Measurements from ENCODE around the gene AFG1L. TPM values are rescaled to one million over a fixed set of nuclear protein-coding genes. Genes with fewer than 3 reads are reported as not detected.

The AFG1L gene
- total RNA-seq, 1 experiment from 2014 or later, result 7.9 TPM

DNA sequence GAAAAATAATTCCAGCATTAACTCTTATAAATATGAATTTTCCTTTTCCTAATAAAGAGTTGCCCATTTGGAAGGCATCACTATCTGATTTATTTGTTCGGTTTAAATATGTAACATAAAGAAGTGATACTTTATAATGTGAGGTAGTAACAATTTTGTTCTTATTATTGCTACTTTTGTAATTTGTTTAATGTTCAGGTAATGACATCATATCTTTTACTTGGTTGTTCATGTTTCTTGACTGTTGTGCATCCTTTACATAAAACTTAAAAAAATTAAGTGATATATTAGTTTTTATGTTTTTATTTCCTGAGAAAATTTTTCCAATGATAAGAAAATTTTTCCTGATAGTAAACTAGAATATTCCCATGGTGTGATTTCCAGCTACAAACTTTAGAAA is 124.6 kb downstream of the AFG1L start:
- ChIA-PET CTCF (no interaction called here), POLR2A (no interaction called here)
- TF ChIP-seq, protein P1, sequence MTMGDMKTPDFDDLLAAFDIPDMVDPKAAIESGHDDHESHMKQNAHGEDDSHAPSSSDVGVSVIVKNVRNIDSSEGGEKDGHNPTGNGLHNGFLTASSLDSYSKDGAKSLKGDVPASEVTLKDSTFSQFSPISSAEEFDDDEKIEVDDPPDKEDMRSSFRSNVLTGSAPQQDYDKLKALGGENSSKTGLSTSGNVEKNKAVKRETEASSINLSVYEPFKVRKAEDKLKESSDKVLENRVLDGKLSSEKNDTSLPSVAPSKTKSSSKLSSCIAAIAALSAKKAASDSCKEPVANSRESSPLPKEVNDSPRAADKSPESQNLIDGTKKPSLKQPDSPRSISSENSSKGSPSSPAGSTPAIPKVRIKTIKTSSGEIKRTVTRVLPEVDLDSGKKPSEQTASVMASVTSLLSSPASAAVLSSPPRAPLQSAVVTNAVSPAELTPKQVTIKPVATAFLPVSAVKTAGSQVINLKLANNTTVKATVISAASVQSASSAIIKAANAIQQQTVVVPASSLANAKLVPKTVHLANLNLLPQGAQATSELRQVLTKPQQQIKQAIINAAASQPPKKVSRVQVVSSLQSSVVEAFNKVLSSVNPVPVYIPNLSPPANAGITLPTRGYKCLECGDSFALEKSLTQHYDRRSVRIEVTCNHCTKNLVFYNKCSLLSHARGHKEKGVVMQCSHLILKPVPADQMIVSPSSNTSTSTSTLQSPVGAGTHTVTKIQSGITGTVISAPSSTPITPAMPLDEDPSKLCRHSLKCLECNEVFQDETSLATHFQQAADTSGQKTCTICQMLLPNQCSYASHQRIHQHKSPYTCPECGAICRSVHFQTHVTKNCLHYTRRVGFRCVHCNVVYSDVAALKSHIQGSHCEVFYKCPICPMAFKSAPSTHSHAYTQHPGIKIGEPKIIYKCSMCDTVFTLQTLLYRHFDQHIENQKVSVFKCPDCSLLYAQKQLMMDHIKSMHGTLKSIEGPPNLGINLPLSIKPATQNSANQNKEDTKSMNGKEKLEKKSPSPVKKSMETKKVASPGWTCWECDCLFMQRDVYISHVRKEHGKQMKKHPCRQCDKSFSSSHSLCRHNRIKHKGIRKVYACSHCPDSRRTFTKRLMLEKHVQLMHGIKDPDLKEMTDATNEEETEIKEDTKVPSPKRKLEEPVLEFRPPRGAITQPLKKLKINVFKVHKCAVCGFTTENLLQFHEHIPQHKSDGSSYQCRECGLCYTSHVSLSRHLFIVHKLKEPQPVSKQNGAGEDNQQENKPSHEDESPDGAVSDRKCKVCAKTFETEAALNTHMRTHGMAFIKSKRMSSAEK (CRISPR knock-in tag; IDR thresholded peaks at IDR 0.05; ENCODE audit: borderline replicate concordance), result no peak
- TF ChIP-seq NFATC4 (CRISPR knock-in tag; IDR thresholded peaks at IDR 0.05), result no peak
- TF ChIP-seq, protein P2, sequence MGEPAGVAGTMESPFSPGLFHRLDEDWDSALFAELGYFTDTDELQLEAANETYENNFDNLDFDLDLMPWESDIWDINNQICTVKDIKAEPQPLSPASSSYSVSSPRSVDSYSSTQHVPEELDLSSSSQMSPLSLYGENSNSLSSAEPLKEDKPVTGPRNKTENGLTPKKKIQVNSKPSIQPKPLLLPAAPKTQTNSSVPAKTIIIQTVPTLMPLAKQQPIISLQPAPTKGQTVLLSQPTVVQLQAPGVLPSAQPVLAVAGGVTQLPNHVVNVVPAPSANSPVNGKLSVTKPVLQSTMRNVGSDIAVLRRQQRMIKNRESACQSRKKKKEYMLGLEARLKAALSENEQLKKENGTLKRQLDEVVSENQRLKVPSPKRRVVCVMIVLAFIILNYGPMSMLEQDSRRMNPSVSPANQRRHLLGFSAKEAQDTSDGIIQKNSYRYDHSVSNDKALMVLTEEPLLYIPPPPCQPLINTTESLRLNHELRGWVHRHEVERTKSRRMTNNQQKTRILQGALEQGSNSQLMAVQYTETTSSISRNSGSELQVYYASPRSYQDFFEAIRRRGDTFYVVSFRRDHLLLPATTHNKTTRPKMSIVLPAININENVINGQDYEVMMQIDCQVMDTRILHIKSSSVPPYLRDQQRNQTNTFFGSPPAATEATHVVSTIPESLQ (CRISPR knock-in tag; IDR thresholded peaks at IDR 0.05), result no peak
- H3K27me3 Mint-ChIP-seq (ENCODE audit: low read depth), result no peaks in the 10 kb centered on the region
- 0 out of 2 replicates have a peak, but pooled peaks cover 2% of the 10 kb centered on the region for H3K4me1 Mint-ChIP-seq
- H3K36me3 Mint-ChIP-seq, result peaks cover 3% of the 10 kb centered on the region; the same call in 1 of the 2 replicates
- ATAC-seq (no peak), DNase-seq (ENCODE audit: low spot score) (no peak)
- H3K4me3 Mint-ChIP-seq, result no peak overlapping the region
- no peak overlapping the region for H3K27ac Mint-ChIP-seq
- H3K9me3 Mint-ChIP-seq, result peaks cover 18% of the 10 kb centered on the region

DNA sequence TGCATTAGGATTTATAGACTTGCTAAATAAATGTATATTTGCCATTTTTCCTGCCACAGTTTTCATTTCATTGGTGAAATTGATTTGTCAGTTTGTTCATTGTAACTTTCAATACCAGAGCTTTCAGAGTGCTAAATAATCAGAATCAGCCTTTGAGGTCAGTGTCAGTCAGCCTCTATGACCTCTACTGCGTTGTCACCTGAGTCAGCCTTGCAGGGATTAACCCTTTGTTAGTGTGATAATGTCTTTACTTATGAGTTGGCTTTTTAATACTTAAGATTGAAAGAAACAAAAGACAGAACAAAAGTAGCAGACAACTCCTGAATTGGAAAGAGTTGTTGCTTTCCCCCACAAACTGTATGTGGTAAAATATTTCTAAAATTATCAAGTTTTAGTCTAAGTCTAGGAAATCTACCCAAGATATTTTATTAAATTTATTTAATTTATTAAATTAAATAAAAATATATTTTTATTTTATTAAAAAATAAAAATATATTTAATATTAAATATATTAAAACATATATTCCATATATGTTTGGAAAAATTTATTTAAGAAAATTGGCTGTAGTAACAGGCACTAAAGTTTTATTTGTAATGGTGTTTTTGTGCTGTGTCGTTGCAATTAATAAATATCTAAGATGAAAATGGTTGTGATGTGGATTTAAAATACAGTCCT is 125.2 kb downstream of the AFG1L start:
- H3K9me3 Mint-ChIP-seq, result peaks cover 12% of the 10 kb centered on the region
- H3K4me3 Mint-ChIP-seq, result no peak overlapping the region
- CTCF ChIA-PET, result no interaction called here
- H3K27me3 Mint-ChIP-seq (ENCODE audit: low read depth), result no peaks in the 10 kb centered on the region
- POLR2A ChIA-PET, result no interaction called here
- DNase-seq (ENCODE audit: low spot score) (no peak), ATAC-seq (no peak)
- H3K4me1 Mint-ChIP-seq, result 0 out of 2 replicates have a peak, but pooled peaks cover 2% of the 10 kb centered on the region
- peaks cover 3% of the 10 kb centered on the region; the same call in 1 of the 2 replicates for H3K36me3 Mint-ChIP-seq
- no peak overlapping the region for H3K27ac Mint-ChIP-seq
- TF ChIP-seq IRF2 (CRISPR knock-in tag; IDR thresholded peaks at IDR 0.05; ENCODE audit: borderline replicate concordance, low read depth), result no peak
- peak; percentile 98 for TF ChIP-seq HMGA2 (CRISPR knock-in tag; IDR thresholded peaks at IDR 0.05)
- TF ChIP-seq, protein P3, sequence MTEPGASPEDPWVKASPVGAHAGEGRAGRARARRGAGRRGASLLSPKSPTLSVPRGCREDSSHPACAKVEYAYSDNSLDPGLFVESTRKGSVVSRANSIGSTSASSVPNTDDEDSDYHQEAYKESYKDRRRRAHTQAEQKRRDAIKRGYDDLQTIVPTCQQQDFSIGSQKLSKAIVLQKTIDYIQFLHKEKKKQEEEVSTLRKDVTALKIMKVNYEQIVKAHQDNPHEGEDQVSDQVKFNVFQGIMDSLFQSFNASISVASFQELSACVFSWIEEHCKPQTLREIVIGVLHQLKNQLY (CRISPR knock-in tag; IDR thresholded peaks at IDR 0.05), result no peak

DNA sequence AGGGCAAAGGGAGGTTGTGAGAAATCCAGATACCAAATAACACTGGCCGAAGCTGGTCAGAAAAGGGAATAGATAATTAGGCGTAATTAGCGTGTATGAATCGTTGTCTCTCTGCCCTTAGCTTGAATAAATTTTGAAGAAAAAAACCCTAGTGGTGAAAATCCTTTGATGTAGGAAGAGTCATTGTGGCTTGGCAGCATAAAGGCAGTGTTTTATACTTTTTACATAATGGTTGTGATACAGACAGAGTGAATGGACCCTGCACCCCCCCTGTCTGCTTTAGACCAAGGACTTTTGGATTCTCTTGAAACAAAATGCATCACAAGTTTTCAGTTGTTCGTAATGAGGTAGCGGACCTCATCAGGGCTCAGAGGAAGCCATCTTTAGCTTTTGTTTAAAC is 126.5 kb downstream of the AFG1L start:
- no peaks in the 10 kb centered on the region for H3K27me3 Mint-ChIP-seq (ENCODE audit: low read depth)
- POLR2A ChIA-PET, result no interaction called here
- no peak for ATAC-seq
- H3K4me1 Mint-ChIP-seq, result 0 out of 2 replicates have a peak, but pooled peaks cover 2% of the 10 kb centered on the region
- DNase-seq (ENCODE audit: low spot score), result no peak
- no peak overlapping the region for H3K4me3 Mint-ChIP-seq
- no peaks in the 10 kb centered on the region for H3K36me3 Mint-ChIP-seq
- no peak overlapping the region for H3K27ac Mint-ChIP-seq
- CTCF ChIA-PET, result no interaction called here
- peaks cover 2% of the 10 kb centered on the region; the same call in 1 of the 2 replicates for H3K9me3 Mint-ChIP-seq
- TF ChIP-seq ZNF263 (CRISPR knock-in tag; IDR thresholded peaks at IDR 0.05; ENCODE audit: low read depth) (no peak), SP1 (CRISPR knock-in tag; conservative IDR thresholded peaks at IDR 0.05) (no peak), TEAD4 (CRISPR knock-in tag; IDR thresholded peaks at IDR 0.05) (no peak), ZBTB21 (CRISPR knock-in tag; IDR thresholded peaks at IDR 0.05; ENCODE audit: borderline replicate concordance) (no peak), GRHL2 (CRISPR knock-in tag; IDR thresholded peaks at IDR 0.05; ENCODE audit: insufficient replicate concordance, severe bottlenecking) (no peak), CREM (CRISPR knock-in tag; IDR thresholded peaks at IDR 0.05) (no peak), ATF1 (CRISPR knock-in tag; IDR thresholded peaks at IDR 0.05) (no peak)
- TF ChIP-seq, protein P4, sequence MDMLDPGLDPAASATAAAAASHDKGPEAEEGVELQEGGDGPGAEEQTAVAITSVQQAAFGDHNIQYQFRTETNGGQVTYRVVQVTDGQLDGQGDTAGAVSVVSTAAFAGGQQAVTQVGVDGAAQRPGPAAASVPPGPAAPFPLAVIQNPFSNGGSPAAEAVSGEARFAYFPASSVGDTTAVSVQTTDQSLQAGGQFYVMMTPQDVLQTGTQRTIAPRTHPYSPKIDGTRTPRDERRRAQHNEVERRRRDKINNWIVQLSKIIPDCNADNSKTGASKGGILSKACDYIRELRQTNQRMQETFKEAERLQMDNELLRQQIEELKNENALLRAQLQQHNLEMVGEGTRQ (CRISPR knock-in tag; IDR thresholded peaks at IDR 0.05), result no peak
- TF ChIP-seq, protein P2 (CRISPR knock-in tag; IDR thresholded peaks at IDR 0.05), result no peak
- TF ChIP-seq, protein P5, sequence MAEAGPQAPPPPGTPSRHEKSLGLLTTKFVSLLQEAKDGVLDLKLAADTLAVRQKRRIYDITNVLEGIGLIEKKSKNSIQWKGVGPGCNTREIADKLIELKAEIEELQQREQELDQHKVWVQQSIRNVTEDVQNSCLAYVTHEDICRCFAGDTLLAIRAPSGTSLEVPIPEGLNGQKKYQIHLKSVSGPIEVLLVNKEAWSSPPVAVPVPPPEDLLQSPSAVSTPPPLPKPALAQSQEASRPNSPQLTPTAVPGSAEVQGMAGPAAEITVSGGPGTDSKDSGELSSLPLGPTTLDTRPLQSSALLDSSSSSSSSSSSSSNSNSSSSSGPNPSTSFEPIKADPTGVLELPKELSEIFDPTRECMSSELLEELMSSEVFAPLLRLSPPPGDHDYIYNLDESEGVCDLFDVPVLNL (CRISPR knock-in tag; IDR thresholded peaks at IDR 0.05; ENCODE audit: borderline replicate concordance, low read depth), result no peak
- TF ChIP-seq, protein P6, sequence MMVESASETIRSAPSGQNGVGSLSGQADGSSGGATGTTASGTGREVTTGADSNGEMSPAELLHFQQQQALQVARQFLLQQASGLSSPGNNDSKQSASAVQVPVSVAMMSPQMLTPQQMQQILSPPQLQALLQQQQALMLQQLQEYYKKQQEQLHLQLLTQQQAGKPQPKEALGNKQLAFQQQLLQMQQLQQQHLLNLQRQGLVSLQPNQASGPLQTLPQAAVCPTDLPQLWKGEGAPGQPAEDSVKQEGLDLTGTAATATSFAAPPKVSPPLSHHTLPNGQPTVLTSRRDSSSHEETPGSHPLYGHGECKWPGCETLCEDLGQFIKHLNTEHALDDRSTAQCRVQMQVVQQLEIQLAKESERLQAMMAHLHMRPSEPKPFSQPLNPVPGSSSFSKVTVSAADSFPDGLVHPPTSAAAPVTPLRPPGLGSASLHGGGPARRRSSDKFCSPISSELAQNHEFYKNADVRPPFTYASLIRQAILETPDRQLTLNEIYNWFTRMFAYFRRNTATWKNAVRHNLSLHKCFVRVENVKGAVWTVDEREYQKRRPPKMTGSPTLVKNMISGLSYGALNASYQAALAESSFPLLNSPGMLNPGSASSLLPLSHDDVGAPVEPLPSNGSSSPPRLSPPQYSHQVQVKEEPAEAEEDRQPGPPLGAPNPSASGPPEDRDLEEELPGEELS (CRISPR knock-in tag; IDR thresholded peaks at IDR 0.05), result no peak
- TF ChIP-seq, protein P7, sequence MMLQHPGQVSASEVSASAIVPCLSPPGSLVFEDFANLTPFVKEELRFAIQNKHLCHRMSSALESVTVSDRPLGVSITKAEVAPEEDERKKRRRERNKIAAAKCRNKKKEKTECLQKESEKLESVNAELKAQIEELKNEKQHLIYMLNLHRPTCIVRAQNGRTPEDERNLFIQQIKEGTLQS (CRISPR knock-in tag; conservative IDR thresholded peaks at IDR 0.05), result no peak
